Measurements from ENCODE around the gene SLC23A2.
"Not testable (repeated sequence)": the region's sequence is repeated elsewhere in the genome, so short reads cannot be mapped to it uniquely, and the experiment has no call there.

The SLC23A2 gene

DNA sequence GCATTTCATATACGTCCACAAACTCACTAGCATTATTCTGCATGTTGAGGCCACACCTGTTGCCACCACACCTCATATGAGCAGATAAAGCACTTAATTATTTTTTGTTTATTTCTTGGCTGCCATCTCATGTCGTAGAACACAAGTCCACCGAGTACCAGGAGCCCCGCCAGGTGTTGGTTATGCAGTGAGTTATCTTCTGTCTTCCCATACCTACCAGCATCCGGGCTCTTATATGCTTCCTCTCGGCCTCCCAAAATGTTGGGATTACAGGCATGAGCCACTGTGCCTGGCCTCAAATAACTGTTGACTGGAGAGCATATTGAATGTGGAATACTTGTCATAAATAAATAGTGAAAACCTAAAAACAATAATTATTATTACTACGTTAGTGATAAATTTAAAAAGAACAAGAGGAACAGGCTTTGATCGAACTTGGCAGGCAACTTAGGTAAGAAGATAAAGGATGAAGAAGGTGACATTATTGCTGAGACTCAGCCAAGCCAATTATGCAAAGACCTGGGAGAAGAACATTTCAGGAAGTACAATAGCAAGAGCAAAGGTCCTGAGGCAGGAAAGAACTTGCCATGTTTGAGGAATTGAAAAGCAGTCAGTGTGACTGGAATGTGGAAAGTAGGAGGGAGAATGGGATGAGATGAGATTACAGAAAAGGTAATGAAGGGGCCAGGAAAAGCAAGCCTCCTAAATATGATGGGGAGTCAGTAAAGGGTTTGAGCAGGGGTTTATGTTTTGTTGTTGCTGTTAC, 12.6 kb upstream of the SLC23A2 start:
- no peak for DNase-seq (ENCODE audit: extremely low read depth in 1 of 2, low read depth in 1 of 2)

DNA sequence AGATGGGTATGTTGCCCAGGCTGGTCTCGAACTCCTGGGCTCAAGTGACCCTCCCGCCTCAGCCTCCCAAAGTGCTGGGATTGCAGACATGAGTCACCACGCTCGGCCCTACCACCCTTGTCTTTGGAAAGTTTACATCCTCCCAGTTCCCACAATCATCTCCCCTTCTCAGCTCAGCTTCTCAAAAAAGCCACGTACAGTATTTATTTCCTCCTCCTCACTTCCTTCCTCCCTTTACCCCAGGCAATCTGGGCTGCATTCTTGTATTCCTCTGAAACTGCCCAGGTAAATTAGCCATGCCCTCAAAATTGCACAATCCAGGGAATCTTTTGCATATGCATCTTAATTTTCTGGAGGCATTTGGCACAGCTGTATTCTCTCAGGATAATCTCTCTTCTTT, 7.4 kb upstream of the SLC23A2 start:
- DNase-seq (ENCODE audit: extremely low read depth in 1 of 2, low read depth in 1 of 2), result no peak

GRCh38 chr20:5005326-5005725, 4.0 kb upstream of the SLC23A2 start:
- DNase-seq (ENCODE audit: extremely low read depth in 1 of 2, low read depth in 1 of 2), result no peak

- DNase-seq (ENCODE audit: extremely low read depth in 1 of 2, low read depth in 1 of 2), result not testable (repeated sequence)
Observed at GRCh38 chr20:5004825-5005224, 3.5 kb upstream of the SLC23A2 start.

GRCh38 chr20:5003626-5004025, 2.3 kb upstream of the SLC23A2 start:
- no peak for DNase-seq (ENCODE audit: extremely low read depth in 1 of 2, low read depth in 1 of 2)

- no peak for DNase-seq (ENCODE audit: extremely low read depth in 1 of 2, low read depth in 1 of 2)
Observed at GRCh38 chr20:5002077-5002413, 735 bp upstream of the SLC23A2 start.

GRCh38 chr20:5000263-5001173, 792 bp downstream of the SLC23A2 start:
- DNase-seq (ENCODE audit: extremely low read depth in 1 of 2, low read depth in 1 of 2), result no peak

DNA sequence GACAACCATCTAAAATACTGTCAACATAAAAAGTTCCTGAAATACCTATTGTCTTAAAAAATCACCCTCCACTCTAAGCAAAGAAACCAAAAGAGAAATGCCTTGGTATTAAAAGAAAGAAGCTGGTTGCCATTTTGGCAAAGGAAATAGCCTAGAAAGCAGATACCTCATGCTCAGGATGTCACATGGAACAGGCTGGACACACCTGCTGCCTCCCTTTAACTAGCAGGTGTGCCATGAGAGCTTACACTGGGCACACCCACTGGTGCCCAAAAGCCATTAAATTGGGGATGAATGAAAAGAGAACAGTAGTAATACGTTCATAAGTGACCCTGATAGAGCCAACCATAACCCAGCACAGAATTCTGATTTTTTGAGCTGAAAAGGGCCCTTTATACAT, 1.5 kb downstream of the SLC23A2 start:
- no peak for DNase-seq (ENCODE audit: extremely low read depth in 1 of 2, low read depth in 1 of 2)

DNA sequence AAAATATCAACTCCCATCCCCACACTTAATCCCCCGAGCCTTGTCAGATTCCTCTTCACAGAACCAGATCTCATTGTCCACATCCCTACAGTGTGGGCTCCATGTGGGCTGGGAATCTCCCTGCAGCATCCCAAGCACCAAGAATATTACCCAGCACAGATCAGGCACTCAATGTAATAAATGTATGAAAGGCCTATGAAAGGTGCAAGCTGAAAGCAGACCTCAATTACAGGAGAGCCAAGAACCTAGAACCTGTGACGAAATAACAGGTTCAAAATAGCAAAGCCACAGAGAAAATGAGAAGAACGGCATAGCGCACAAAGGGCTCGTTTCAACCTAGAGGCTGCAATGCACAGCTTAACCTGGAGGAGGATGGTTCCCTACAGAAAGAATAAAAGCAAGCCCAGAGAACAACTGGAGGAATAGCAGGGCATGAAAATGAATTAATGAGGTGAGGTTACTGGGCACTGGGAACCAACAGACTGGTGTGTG, 3.1 kb downstream of the SLC23A2 start:
- no peak for DNase-seq (ENCODE audit: extremely low read depth in 1 of 2, low read depth in 1 of 2)

GRCh38 chr20:4997222-4997621, 4.1 kb downstream of the SLC23A2 start:
- no peak for DNase-seq (ENCODE audit: extremely low read depth in 1 of 2, low read depth in 1 of 2)

DNA sequence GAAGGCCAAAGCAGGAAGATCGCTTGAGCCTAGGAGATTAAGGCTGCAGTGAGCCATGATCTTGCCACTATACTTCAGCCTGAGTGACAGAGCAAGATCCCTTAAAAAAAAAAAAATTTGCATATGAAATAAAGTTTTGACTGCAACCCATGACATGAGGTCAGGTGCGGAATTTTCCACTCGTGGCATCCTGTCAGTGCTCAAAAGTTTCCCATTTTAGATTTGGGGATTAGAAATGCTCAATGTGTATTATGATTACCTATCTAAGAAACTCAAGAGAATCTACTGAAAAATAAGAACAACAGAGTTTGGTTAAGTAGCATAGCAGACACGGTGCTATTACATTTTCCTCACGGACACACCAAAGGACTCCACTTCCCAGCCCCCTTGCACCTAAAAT, 11.7 kb downstream of the SLC23A2 start:
- DNase-seq (ENCODE audit: extremely low read depth in 1 of 2, low read depth in 1 of 2), result no peak

GRCh38 chr20:4987130-4987529, 14.2 kb downstream of the SLC23A2 start:
- no peak for DNase-seq (ENCODE audit: extremely low read depth in 1 of 2, low read depth in 1 of 2)

DNA sequence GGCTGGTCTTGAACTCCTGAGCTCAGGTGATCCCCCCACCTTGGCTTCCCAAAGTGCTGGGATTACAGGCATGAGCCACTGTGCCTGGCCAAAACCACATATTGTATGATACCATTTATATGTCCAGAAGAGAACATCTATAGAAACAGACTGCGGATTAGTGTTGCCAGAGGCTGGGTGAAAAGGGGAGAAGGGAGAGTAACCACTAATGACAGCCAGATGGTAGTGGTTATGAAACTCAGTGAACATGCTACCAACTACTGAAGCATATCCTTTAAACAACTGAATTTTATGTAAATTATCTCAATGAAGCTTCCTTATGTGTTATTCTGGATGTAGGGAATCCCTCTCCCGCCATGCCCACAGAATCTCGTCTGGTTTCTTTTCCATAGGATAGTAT, 15.7 kb downstream of the SLC23A2 start:
- no peak for DNase-seq (ENCODE audit: extremely low read depth in 1 of 2, low read depth in 1 of 2)

- DNase-seq (ENCODE audit: extremely low read depth in 1 of 2, low read depth in 1 of 2), result no peak
Observed at GRCh38 chr20:4982281-4982680, 19.0 kb downstream of the SLC23A2 start.

DNA sequence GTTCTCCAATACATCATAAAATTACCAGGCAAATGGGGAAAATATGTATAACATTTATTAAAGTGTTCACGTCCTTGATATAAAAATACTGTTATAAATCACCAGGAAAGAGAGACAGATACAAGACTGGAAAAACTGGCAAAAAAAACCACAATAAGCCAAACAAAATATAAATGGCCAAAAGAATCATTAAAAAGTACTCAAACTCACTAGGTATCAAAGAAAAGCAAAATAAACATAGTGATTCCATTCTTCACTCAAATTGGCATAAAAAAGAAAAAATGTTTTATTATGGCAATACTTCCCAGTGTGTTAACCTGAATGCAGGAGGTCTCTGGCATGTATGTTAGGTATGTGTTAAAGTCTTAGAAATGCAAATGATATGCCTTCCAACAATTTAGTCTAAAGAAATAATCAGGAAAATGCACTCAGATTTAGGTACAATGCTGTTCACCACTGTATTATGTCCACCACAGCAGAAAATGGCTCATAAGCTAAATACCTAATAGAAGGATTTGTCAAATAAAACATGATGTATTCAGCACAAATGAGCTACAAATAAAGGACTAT, 21.4 kb downstream of the SLC23A2 start:
- DNase-seq (ENCODE audit: extremely low read depth in 1 of 2, low read depth in 1 of 2), result no peak

GRCh38 chr20:4978050-4978918, 23.0 kb downstream of the SLC23A2 start:
- DNase-seq (ENCODE audit: extremely low read depth in 1 of 2, low read depth in 1 of 2), result no peak

- DNase-seq (ENCODE audit: extremely low read depth in 1 of 2, low read depth in 1 of 2), result not testable (repeated sequence)
Observed at GRCh38 chr20:4976014-4976413, 25.3 kb downstream of the SLC23A2 start.

- DNase-seq (ENCODE audit: extremely low read depth in 1 of 2, low read depth in 1 of 2), result peak; percentile 31 to 35
Observed at GRCh38 chr20:4973330-4974097, 27.8 kb downstream of the SLC23A2 start.

GRCh38 chr20:4972506-4973251, 28.6 kb downstream of the SLC23A2 start:
- DNase-seq (ENCODE audit: extremely low read depth in 1 of 2, low read depth in 1 of 2), result no peak
